ENCODE measurements around the gene VWA8.
"Not testable (repeated sequence)": the region's sequence is repeated elsewhere in the genome, so short reads cannot be mapped to it uniquely, and the experiment has no call there.

The VWA8 gene

GRCh38 chr13:41851351-41851750 is 109.6 kb downstream of the VWA8 start:
- H3K4me3 ChIP-seq (ENCODE audit: low read depth, low read length) = no peak overlapping the region
- DNase-seq (ENCODE audit: low read depth) = no peak
- TF ChIP-seq CTCF (conservative IDR thresholded peaks at IDR 0.05; ENCODE audit: low read depth, low read length) = no peak

GRCh38 chr13:41848435-41849255 is 112.3 kb downstream of the VWA8 start:
- DNase-seq (ENCODE audit: low read depth) = peak; percentile 51
- H3K4me3 ChIP-seq (ENCODE audit: low read depth, low read length) = no peak overlapping the region
- TF ChIP-seq CTCF (conservative IDR thresholded peaks at IDR 0.05; ENCODE audit: low read depth, low read length) = peak; percentile 48

GRCh38 chr13:41847216-41847615 is 113.7 kb downstream of the VWA8 start:
- DNase-seq (ENCODE audit: low read depth) = no peak
- TF ChIP-seq CTCF (conservative IDR thresholded peaks at IDR 0.05; ENCODE audit: low read depth, low read length) = no peak
- no peak overlapping the region for H3K4me3 ChIP-seq (ENCODE audit: low read depth, low read length)

GRCh38 chr13:41842036-41842620 is 118.8 kb downstream of the VWA8 start:
- TF ChIP-seq CTCF (conservative IDR thresholded peaks at IDR 0.05; ENCODE audit: low read depth, low read length) = no peak
- no peak overlapping the region for H3K4me3 ChIP-seq (ENCODE audit: low read depth, low read length)
- peak; percentile 82 for DNase-seq (ENCODE audit: low read depth)

GRCh38 chr13:41837629-41838028 is 123.3 kb downstream of the VWA8 start:
- TF ChIP-seq CTCF (conservative IDR thresholded peaks at IDR 0.05; ENCODE audit: low read depth, low read length) = no peak
- DNase-seq (ENCODE audit: low read depth) = peak; percentile 37
- H3K4me3 ChIP-seq (ENCODE audit: low read depth, low read length) = no peak overlapping the region

GRCh38 chr13:41835871-41836270 is 125.0 kb downstream of the VWA8 start:
- no peak for TF ChIP-seq CTCF (conservative IDR thresholded peaks at IDR 0.05; ENCODE audit: low read depth, low read length)
- no peak overlapping the region for H3K4me3 ChIP-seq (ENCODE audit: low read depth, low read length)
- peak; percentile 25 for DNase-seq (ENCODE audit: low read depth)

GRCh38 chr13:41834697-41835096 is 126.2 kb downstream of the VWA8 start:
- not testable (repeated sequence) for DNase-seq (ENCODE audit: low read depth); H3K4me3 ChIP-seq (ENCODE audit: low read depth, low read length)

Measured in choroid plexus epithelial cell (primary cell).